Breast epithelium (tissue), 4 donors: ENCODE results near the gene MYH8. TPM values are rescaled to one million over a fixed set of nuclear protein-coding genes. Genes with fewer than 3 reads are reported as not detected.

ENCODE experiments used
- DNase-seq, 2 donors: peaks; one replicate each; pipeline ENCODE4 v3.0.0-alpha.2; 2019; ENCODE audit warnings: low spot score in 2 of 2
- H3K27ac ChIP-seq, 2 donors: fragments of 200-600 bp; sonication (generic) in 1 of 2; one replicate each; pipeline ENCODE4 v1.5.1; 2016 to 2019; ENCODE audit warnings: mild to moderate bottlenecking in 1 of 2
- H3K27me3 ChIP-seq, 2 donors: fragments of 200-600 bp; sonication (generic) in 1 of 2; one replicate each; pipeline versions ENCODE4 v1.5.1 to v1.6.0; 2017 to 2019; ENCODE audit warnings: control low read depth in 1 of 2, mild to moderate bottlenecking in 1 of 2
- H3K36me3 ChIP-seq: fragments of 200-600 bp; one replicate; pipeline ENCODE4 v1.5.1; 2019
- H3K4me1 ChIP-seq, 2 donors: fragments of 200-600 bp; sonication (generic); one replicate each; pipeline ENCODE4 v1.5.1; 2016 to 2019; ENCODE audit warnings: control low read depth in 1 of 2
- H3K4me3 ChIP-seq, 3 donors: fragments of 200-600 bp; sonication (generic); 1 replicate in 2 of 3; 2 replicates in 1 of 3; pipeline ENCODE4 v1.5.1; 2016 to 2019; ENCODE audit warnings: mild to moderate bottlenecking in 3 of 3, moderate library complexity in 2 of 3
- H3K9me3 ChIP-seq, 2 donors: fragments of 200-600 bp; sonication (generic) in 1 of 2; one replicate each; pipeline ENCODE4 v1.5.1; 2016 to 2019; ENCODE audit warnings: control low read depth in 1 of 2
- CTCF ChIP-seq, 3 donors: fragments of 450-650 bp; IDR thresholded peaks; one replicate each; pipeline ENCODE4 v1.5.1; 2016 to 2017; ENCODE audit warnings: antibody characterized with exemption in 3 of 3, mild to moderate bottlenecking in 3 of 3, moderate library complexity in 3 of 3
- POLR2A ChIP-seq: fragments of 450-650 bp; IDR thresholded peaks from one replicate; pipeline ENCODE4 v1.6.1; 2016; ENCODE audit warnings: antibody characterized with exemption, mild to moderate bottlenecking, moderate library complexity
- POLR2AphosphoS5 ChIP-seq, 3 donors: sonication (generic); formaldehyde crosslinking; IDR thresholded peaks; one replicate each; pipeline ENCODE4 v1.6.1; 2017; ENCODE audit warnings: antibody characterized with exemption in 3 of 3
- intact Hi-C: fragments of 100-400 bp; cut with DNase I; formaldehyde crosslinking; loops from one replicate; pipeline ENCODE4 v1.15.1; 2023; ENCODE audit warnings: low total_unique reads
- total RNA-seq, 3 donors: library from RNA; depleted of rRNA; stranded (reverse); fragments of >200 nt; gene quantifications; one replicate each; pipeline ENCODE4 v1.1.0, GENCODE V29; 2016

Gene MYH8
- total RNA-seq, 3 donors from 2014 or later = not detected

DNA sequence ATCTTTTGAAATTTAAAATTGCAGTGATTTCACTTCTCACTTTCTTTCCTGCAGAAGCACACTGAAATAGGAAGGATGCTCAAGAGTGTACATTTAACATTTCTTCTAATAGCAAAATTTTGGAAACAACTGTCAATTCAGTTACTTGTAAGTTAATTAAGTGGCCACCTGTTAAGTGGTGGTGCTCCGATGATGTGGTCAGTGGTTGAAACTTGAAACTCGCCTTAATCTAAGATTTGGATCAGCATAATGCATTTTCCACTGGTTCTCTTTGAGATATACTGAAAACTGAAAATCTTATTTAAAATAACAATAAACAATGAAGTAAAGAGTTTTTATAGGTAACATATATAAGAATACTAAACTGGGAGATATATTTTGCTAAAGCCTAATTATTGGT is 7.0 kb upstream of the MYH8 start:
- H3K4me1 ChIP-seq = no peaks in the 10 kb centered on the region
- intact Hi-C loops = no loop called here
- peaks cover 0 to 9% of the 10 kb centered on the region in 2 donors for H3K9me3 ChIP-seq
- TF ChIP-seq POLR2A = no peak
- no peak for TF ChIP-seq POLR2AphosphoS5 (IDR thresholded peaks at IDR 0.05)
- no peak for TF ChIP-seq CTCF (IDR thresholded peaks at IDR 0.05)
- DNase-seq = no peak
- no peak overlapping the region for H3K27ac ChIP-seq
- H3K27me3 ChIP-seq = no peaks in the 10 kb centered on the region
- H3K36me3 ChIP-seq = no peaks in the 10 kb centered on the region
- no peak overlapping the region for H3K4me3 ChIP-seq

GRCh38 chr17:10421211-10421610 is 539 bp downstream of the MYH8 start:
- intact Hi-C loops = no loop called here

GRCh38 chr17:10420811-10421210 is 939 bp downstream of the MYH8 start:
- no peak for DNase-seq
- no peaks in the 10 kb centered on the region for H3K9me3 ChIP-seq
- no peaks in the 10 kb centered on the region for H3K27me3 ChIP-seq
- H3K4me3 ChIP-seq = no peak overlapping the region
- H3K36me3 ChIP-seq = no peaks in the 10 kb centered on the region
- H3K27ac ChIP-seq = no peak overlapping the region
- TF ChIP-seq POLR2AphosphoS5 (IDR thresholded peaks at IDR 0.05) (no peak), POLR2A (no peak), CTCF (IDR thresholded peaks at IDR 0.05) (no peak)
- no peaks in the 10 kb centered on the region for H3K4me1 ChIP-seq
- intact Hi-C loops = no loop called here

More at GRCh38 chr17:10421211-10421610, 539 bp downstream of the MYH8 start:
- Histone ChIP-seq H3K4me3 (no peak overlapping the region), H3K9me3 (no peaks in the 10 kb centered on the region), H3K27ac (no peak overlapping the region), H3K36me3 (no peaks in the 10 kb centered on the region), H3K4me1 (no peaks in the 10 kb centered on the region), H3K27me3 (no peaks in the 10 kb centered on the region)
- TF ChIP-seq POLR2AphosphoS5 (IDR thresholded peaks at IDR 0.05) (no peak), CTCF (IDR thresholded peaks at IDR 0.05) (no peak), POLR2A (no peak)
- no peak for DNase-seq

DNA sequence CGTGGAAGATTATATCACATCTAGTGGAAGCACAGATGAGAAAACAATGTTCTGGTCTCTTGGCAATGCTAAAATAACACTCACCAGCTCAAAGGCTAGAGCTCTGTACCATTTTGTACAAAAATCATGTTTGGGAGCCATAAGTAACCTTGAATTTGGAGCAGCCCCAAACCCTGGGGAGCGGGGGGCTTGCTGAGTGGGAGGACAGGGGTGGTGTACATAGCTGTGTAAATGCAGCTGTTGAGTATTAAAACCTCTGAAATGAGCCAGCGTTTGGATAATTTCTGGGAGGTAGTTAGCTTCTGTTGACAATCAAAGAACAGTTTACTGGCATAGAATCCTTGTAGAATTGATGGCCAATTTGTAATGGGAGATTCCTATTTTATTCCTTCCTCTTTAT is 4.3 kb downstream of the MYH8 start:
- Histone ChIP-seq H3K4me1 (no peaks in the 10 kb centered on the region), H3K27me3 (no peaks in the 10 kb centered on the region), H3K36me3 (no peaks in the 10 kb centered on the region), H3K9me3 (no peaks in the 10 kb centered on the region), H3K27ac (no peak overlapping the region), H3K4me3 (no peak overlapping the region)
- intact Hi-C loops = no loop called here
- no peak for TF ChIP-seq POLR2A
- TF ChIP-seq CTCF (IDR thresholded peaks at IDR 0.05) = no peak
- TF ChIP-seq POLR2AphosphoS5 (IDR thresholded peaks at IDR 0.05) = no peak
- no peak for DNase-seq

DNA sequence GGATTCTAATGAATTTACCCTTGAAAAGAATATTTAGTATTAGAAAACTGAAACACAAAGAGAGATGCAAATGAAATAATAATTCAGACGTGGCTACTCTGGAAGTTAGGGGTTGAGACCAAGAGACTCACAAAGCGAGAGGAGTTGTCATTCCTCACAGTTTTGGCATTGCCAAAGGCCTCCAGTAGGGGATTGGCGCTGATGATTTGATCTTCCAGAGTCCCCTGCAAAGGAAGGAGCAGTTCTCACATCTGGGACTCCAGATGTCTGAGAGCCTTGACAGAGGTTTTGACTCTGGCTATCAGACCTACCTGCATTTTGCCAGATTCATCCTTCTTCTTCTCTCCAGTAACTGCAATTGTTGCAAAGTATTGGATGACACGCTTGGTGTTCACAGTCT is 6.6 kb downstream of the MYH8 start:
- no peak for DNase-seq
- Histone ChIP-seq H3K9me3 (no peaks in the 10 kb centered on the region), H3K27me3 (no peaks in the 10 kb centered on the region), H3K4me3 (no peak overlapping the region), H3K27ac (no peak overlapping the region), H3K36me3 (no peaks in the 10 kb centered on the region), H3K4me1 (no peaks in the 10 kb centered on the region)
- intact Hi-C loops = no loop called here
- no peak for TF ChIP-seq CTCF (IDR thresholded peaks at IDR 0.05)
- no peak for TF ChIP-seq POLR2AphosphoS5 (IDR thresholded peaks at IDR 0.05)
- no peak for TF ChIP-seq POLR2A
